ENCODE results near the gene TNFRSF1A.
A peak's percentile ranks its signal among the peaks of the same experiment; 100 is the strongest.

The TNFRSF1A gene

DNA sequence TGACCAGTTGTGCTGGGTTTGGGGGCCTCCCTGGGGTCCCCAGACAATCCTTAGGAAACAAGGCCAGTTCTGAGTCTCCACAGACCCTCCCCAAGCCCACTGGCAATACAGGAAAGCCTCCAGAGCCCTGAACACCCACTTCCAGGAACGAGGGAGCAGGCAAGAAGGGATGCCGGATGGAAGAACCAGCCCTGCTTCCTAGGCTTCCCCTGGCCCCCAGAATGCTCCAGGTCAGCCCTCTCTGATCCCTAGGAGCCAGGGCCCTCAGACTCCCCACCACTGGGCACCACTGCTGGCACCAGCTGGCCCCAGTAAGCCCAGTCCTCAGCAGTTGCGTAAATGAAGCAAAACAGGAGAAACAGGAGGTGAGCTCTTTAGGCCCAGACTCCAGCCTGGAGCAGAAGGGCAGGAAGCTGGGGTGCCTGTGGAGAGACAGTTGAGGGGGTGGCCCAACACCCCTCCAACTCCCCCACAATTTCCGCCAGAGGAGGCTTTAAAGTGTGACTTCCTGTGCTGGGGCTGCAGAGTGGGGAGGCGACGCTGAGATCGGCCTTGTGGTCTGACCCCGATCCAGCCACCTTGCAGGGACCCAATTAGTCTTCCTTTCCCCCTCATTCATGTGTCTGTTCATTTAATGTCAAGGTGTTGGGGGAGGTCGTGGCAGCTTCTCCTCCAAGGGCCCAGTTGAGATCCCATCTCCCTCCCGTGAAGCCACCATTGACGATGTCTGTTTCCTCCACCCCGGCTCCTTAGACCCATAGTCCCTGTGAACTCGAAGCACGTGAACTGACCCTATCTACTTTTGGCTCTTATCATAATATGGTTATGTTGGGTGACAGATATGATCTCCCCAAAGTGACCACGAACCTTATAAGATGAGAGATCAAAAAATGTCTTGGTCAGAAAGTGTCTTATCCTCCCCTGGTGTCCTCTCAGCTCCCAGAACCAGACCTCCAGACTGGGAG lies 4.7 kb downstream of the TNFRSF1A start:
- peak; percentile 58 for DNase-seq

DNA sequence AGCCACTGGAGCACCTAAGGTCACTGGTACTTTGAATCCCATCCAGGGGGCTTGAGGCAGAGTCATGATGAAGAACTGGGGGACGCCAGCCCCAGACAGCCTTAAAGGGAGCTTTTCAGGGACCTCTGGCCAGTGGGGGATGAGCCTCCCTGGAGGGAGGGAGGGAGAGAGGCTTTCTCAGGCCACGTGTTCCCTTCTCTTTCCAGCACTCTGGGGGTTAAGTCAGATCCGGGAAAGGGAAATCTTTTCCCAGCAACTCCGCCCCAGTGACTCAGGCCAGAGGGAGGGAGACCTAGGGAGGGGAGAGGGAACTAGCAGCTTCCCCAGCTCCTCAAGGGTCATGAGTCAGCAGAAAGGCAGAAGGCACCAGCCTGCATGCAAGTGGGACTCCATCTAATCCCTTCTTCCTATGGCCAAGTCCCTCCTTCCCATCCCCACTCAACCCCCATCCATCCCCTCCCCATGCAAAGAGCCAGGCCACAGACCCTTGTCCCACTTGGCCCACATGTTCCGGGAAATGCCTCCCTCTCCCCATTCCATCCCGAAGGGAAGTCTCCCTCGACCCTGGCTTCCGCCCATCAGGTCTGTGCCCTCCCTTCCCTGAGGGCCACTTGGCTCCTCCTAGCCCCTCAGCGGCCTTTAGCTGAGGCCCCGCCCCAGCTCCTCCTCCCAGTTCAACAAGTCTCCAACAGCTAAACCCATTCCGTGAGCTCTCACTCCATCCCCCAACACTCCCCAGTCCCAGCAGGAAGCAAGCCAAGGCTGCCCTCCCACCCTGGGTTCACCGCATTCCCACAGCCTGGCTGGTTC lies 5.6 kb downstream of the TNFRSF1A start:
- peak; percentile 83 for DNase-seq

- DNase-seq, result peak; percentile 84
Measured at GRCh38 chr12:6335451-6336078, 6.3 kb downstream of the TNFRSF1A start.

GRCh38 chr12:6334940-6335450 lies 6.9 kb downstream of the TNFRSF1A start:
- no peak for DNase-seq

- DNase-seq, result no peak
Measured at GRCh38 chr12:6334359-6334758, 7.5 kb downstream of the TNFRSF1A start.

DNA sequence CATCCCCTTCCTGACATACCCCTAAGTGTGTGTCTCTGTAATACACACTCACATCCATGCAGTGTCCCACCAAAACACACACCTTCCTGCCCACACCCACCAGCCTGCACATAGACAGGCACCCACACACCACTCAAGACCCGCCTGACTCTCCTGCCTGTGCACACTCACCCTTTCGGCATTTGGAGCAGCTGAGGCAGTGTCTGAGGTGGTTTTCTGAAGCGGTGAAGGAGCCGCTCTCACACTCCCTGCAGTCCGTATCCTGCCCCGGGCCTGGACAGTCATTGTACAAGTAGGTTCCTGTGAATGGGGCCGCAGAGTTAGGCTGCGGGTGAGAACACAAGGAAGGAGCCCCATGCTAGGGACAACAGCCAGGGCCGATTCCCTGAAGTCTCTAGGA lies 8.3 kb downstream of the TNFRSF1A start:
- no peak for DNase-seq

GRCh38 chr12:6333029-6333428 lies 8.8 kb downstream of the TNFRSF1A start:
- DNase-seq, result peak; percentile 56

DNA sequence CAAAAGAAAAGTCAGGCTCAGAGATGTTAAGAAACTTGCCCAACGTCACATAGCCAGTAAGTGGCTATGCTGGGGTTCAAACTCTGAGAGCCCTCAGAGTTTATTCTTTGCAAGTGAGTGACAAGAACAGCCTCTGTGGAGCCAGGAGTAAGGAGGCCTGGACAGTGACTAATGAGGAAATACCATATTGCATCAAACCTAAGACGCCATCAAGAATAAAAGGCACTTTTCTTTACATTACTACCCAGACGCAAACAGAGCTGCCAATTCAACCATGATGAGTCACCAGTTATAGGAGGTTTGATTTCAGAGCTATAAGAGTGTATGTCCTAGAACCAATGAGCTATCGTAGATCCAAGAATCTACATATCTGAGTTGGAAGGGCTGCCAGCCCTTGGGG lies 9.4 kb downstream of the TNFRSF1A start:
- DNase-seq, result no peak

DNA sequence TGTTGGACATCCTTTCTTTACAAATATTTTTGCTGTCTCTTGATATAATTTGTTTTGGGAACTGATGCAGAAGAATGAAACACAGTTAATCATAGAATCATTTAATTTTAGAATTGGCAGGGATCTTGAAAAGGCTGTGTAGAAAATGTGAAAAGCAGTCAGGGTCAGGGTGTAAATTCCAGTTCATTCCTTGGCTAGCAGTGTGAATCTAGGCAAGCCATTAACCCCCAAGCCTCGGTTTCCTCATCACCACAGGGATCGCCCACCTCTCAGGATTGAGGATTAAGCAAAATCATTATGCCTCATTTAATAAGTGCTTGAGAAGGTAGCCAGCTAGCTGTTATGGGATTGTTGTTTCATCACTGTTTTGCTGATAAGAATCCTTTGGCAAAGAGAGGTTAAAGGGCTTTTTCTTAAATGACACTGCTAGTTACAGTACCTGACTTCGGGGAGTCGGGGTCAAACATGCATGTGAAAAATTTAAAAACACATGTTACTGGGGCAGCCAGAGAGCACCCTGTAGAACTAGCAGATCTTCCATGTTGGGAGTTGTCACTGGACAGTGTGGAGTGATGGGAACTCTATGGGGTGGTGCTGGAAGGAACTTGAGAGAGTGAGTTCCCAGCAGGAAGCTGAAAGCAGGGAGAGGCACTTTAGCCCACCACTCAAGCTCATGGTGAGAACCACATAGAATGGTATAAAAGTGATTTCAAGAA lies 10.7 kb downstream of the TNFRSF1A start:
- DNase-seq, result no peak

DNA sequence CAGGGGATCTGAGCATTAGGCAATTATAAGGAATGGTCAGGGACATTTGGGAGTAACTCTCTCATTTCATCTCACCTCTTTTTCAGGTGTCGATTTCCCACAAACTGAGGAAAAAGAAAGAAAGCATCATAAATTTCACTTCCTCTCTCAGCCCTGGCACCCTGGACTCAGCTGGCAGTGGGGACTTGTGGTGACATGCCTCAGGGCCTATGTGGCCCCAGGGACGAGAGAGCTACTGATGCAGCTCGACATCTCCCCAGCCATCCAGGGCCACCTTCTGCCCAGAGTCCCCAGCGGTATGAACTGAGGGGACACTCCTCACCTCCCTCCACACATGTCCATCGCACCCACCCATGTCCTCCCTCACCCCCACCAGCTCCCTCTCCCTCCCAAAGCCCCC lies 11.7 kb downstream of the TNFRSF1A start:
- DNase-seq, result peak; percentile 55

- DNase-seq, result no peak
Measured at GRCh38 chr12:6329703-6330064, 12.2 kb downstream of the TNFRSF1A start.

GRCh38 chr12:6328945-6329702 lies 12.8 kb downstream of the TNFRSF1A start:
- no peak for DNase-seq

DNA sequence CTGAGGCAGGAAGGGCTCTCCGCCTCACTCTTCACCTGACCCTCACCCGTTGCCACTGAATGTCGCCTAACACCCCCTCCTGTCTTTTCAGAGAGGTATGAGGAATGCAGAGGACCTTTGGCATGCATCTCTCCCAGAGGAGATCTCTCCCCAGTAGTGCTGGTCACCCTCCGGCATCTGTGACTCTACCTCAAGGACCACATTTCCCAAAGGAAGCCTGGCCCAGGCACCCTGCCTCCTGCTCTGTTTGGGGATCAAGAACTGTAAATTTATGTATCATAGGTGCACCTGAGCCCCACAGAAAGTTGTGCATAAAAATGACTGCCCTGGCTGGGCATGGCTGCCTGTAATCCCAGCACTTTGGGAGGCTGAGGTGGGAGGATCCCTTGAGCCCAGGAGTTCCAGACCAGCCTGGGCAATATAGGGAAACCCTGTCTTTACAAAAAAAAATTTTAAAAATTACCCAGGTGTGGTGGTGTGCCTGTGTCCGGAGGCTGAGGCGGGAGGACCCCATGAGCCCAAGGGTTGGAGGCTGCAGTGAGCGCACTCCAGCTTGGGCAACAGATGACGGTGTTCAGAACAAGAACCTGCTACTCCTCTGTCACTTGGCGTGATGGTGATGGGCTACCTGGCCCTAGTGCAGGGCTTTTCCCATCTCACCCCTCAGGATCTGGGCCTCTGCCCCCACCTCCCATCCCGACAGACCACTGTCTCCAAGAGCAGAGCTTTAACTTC lies 13.7 kb downstream of the TNFRSF1A start:
- no peak for DNase-seq

GRCh38 chr12:6327229-6328041 lies 14.4 kb downstream of the TNFRSF1A start:
- DNase-seq, result no peak

- DNase-seq, result no peak
Measured at GRCh38 chr12:6326316-6327228, 15.3 kb downstream of the TNFRSF1A start.

- DNase-seq, result no peak
Measured at GRCh38 chr12:6324936-6325750, 16.7 kb downstream of the TNFRSF1A start.

DNA sequence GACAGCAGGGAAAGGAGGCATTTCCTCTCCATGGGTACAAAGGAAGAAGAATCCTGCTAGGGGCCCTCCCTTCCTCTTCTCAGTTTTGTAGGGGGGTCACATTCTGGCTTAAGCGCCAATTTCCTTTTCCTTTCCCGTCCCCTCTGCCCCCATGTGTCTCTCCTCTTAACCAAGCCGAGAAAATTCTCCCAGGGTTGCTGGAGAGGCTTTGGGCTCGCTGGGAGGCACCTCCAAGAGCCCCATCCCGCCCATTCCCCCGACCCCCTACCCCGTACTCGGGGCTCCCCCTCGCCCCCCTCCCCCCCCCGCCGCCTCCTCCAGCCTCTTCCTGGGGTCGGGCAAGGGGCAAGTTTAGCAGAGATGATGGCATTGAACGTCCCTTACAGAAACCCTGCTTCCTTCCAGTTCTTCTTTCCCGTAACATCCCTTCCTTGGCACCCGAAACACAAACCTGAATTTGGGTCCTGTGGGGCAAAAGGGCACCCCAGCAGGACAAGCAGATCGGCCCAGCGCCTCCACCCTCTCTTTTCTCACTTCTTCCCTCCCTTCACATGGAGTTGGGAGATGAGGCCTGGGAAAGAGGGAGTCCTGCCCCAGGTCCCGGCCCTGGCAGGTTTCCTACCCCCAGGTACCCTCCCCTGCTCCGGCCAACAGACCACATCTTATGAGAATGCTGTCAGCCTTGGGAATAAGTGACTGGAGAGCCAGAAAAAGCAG lies 17.7 kb downstream of the TNFRSF1A start:
- no peak for DNase-seq

Measured in CD4-positive, alpha-beta T cell treated with Interferon gamma for 1 hour (primary cell).